SU-DHL-6 (cell line): Measurements from ENCODE around the gene ZFP36L1.

Source experiments
- H2AFZ ChIP-seq: fragments of 200-600 bp; sonication (generic); 2 replicates; pipeline ENCODE4 v1.6.1; 2014; ENCODE audit warnings: low read depth, mild to moderate bottlenecking, moderate library complexity, mixed read lengths, antibody characterized with exemption, low read length; ENCODE audit not compliant: severe bottlenecking
- H3F3A ChIP-seq: fragments of 200-600 bp; shearing (Covaris generic); 2 replicates; pipeline ENCODE4 v1.6.0; 2016; ENCODE audit warnings: antibody characterized with exemption, mild to moderate bottlenecking; ENCODE audit not compliant: insufficient read depth
- H3K27ac ChIP-seq: fragments of 200-600 bp; sonication (generic); 2 replicates; pipeline ENCODE4 v1.5.1; 2016; ENCODE audit warnings: low read depth, mild to moderate bottlenecking, low read length, moderate library complexity, mixed read lengths
- H3K27me3 ChIP-seq: fragments of 200-600 bp; sonication (generic), shearing (Covaris generic); 2 replicates; pipeline ENCODE4 v1.6.0; 2014; ENCODE audit warnings: mild to moderate bottlenecking, low read length
- H3K36me3 ChIP-seq: fragments of 200-600 bp; sonication (generic); 2 replicates; pipeline ENCODE4 v1.6.1; 2014; ENCODE audit warnings: mild to moderate bottlenecking, low read length, mixed read lengths
- H3K4me2 ChIP-seq: fragments of 300-600, 200-600 bp; shearing (Covaris generic), sonication (generic); 2 replicates; pipeline ENCODE4 v1.6.0; 2014; ENCODE audit warnings: low read length, low read depth, mild to moderate bottlenecking; ENCODE audit not compliant: poor library complexity, severe bottlenecking
- H3K4me3 ChIP-seq: fragments of 200-600 bp; sonication (generic); 2 replicates; pipeline ENCODE4 v1.5.1; 2014; ENCODE audit warnings: antibody characterized with exemption, low read length, mild to moderate bottlenecking, mixed read lengths; ENCODE audit not compliant: insufficient read depth, poor library complexity, severe bottlenecking
- H3K79me2 ChIP-seq: fragments of 200-600 bp; sonication (generic); 2 replicates; pipeline ENCODE4 v1.6.1; 2014; ENCODE audit warnings: mild to moderate bottlenecking, low read length, moderate library complexity; ENCODE audit not compliant: insufficient read depth
- H3K9ac ChIP-seq: fragments of 200-600 bp; sonication (generic); 2 replicates; pipeline ENCODE4 v1.7.0; 2014; ENCODE audit warnings: mild to moderate bottlenecking, low read length
- H3K9me2 ChIP-seq: fragments of 200-600 bp; sonication (generic); replicated peaks from 2 replicates; pipeline ENCODE4 v1.6.1; 2014; ENCODE audit warnings: low read length; ENCODE audit not compliant: insufficient read depth
- H3K9me3 ChIP-seq: fragments of 200-600 bp; sonication (generic); 2 replicates; pipeline ENCODE4 v1.6.1; 2014; ENCODE audit warnings: low read length, mixed read lengths; ENCODE audit not compliant: insufficient read depth
- H4K20me1 ChIP-seq: fragments of 200-600 bp; sonication (generic); 2 replicates; pipeline ENCODE4 v1.6.1; 2014; ENCODE audit warnings: low read depth, mild to moderate bottlenecking, antibody characterized with exemption, low read length, moderate library complexity, mixed read lengths
- EZH2phosphoT487 ChIP-seq: fragments of 200-600 bp; sonication (generic), shearing (Covaris generic); conservative IDR thresholded peaks from 2 replicates; pipeline ENCODE4 v1.6.1; 2018; ENCODE audit warnings: mild to moderate bottlenecking, antibody characterized with exemption, low read length, moderate library complexity, mixed read lengths
- TF ChIP-seq, protein P1 (sequence below): fragments of 200-600 bp; sonication (generic); IDR thresholded peaks from one replicate; pipeline ENCODE4 v1.5.1; 2017; ENCODE audit warnings: antibody characterized with exemption, mild to moderate bottlenecking, low read length, moderate library complexity; ENCODE audit not compliant: insufficient read depth, poor library complexity, severe bottlenecking

The ZFP36L1 gene

DNA sequence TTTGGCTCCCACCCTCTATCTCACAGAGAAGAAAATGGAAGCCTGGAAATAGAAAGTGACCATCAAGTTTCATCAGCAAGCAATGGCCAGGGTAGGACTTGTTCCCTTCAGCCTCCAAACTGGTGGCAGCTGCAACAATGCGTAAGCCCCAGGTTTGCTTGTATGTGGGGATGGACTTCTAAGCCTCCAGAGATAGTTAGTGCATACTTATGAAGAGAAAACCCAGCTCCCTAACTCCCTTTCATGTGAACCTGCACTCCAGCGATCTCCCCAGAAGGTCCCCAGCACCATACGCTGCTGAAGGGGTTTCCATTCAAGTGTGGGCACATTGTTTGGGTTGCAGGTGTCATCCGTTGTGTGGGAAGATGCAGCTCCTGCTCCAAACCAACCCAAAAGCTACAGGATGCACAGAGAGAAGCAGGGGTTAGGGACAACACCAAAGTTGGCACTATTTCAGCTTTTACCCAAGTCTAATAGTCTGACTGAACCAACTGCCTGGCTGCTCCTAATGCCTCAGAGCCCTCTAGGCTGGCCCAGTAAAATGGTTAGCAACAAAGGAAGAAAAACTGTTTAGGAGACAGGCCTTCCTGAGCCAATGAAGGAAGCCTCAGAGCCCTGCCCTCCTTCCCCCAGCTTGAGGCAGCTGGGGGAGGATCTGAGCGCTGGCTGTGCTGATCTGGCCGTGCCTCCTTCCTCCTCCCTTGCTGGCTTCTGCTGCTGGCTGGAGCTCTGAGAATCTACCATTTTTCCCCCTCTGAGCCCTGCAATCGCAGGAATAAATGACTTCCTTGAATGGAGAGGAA is 12.3 kb downstream of the ZFP36L1 start:
- Histone ChIP-seq H3K27ac (no peak overlapping the region), H3K9ac (no peak overlapping the region), H2AFZ (no peak overlapping the region), H3K79me2 (no peaks in the 10 kb centered on the region), H3K4me2 (no peak overlapping the region), H4K20me1 (no peaks in the 10 kb centered on the region), H3F3A (peaks cover 14% of the 10 kb centered on the region), H3K9me3 (no peaks in the 10 kb centered on the region), H3K36me3 (no peaks in the 10 kb centered on the region), H3K9me2 (no peaks in the 10 kb centered on the region), H3K27me3 (no peaks in the 10 kb centered on the region), H3K4me3 (no peak overlapping the region)
- TF ChIP-seq EZH2phosphoT487: no peak
- TF ChIP-seq, protein P1, sequence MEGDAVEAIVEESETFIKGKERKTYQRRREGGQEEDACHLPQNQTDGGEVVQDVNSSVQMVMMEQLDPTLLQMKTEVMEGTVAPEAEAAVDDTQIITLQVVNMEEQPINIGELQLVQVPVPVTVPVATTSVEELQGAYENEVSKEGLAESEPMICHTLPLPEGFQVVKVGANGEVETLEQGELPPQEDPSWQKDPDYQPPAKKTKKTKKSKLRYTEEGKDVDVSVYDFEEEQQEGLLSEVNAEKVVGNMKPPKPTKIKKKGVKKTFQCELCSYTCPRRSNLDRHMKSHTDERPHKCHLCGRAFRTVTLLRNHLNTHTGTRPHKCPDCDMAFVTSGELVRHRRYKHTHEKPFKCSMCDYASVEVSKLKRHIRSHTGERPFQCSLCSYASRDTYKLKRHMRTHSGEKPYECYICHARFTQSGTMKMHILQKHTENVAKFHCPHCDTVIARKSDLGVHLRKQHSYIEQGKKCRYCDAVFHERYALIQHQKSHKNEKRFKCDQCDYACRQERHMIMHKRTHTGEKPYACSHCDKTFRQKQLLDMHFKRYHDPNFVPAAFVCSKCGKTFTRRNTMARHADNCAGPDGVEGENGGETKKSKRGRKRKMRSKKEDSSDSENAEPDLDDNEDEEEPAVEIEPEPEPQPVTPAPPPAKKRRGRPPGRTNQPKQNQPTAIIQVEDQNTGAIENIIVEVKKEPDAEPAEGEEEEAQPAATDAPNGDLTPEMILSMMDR: no peak

DNA sequence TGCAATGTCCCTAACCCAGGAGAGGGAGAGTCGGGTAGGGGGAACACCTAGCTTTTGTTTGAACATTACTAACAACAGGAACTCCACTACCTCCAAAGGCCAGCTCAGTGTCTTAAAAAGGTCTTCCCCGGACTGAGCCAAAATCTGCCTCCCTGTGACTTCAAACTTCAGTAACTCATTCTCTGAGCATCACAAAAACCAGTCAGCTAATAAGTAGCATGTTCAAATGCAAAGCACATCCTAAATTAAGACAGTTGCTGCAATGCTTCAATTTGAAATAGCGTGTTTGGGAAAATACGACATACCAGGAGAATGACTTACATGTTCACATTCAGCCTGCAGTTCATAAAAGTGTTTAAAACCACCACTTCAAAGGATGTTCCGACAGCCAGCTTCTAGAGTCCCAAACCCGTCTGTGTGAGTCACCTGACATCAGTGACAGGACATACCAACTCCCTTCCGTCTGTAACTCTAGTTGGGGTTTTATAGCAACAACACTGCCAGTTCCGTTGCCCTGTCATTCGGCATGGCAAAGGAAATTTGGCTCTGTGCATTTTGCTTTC is 13.0 kb downstream of the ZFP36L1 start:
- Histone ChIP-seq H3K4me3 (no peak overlapping the region), H3F3A (peaks cover 7% of the 10 kb centered on the region), H3K4me2 (no peak overlapping the region), H3K27me3 (no peaks in the 10 kb centered on the region), H3K36me3 (no peaks in the 10 kb centered on the region), H3K27ac (no peak overlapping the region), H3K9me3 (no peaks in the 10 kb centered on the region), H3K79me2 (no peaks in the 10 kb centered on the region), H3K9me2 (no peaks in the 10 kb centered on the region), H3K9ac (no peak overlapping the region), H4K20me1 (no peaks in the 10 kb centered on the region), H2AFZ (no peak overlapping the region)
- TF ChIP-seq, protein P1: no peak
- no peak for TF ChIP-seq EZH2phosphoT487

DNA sequence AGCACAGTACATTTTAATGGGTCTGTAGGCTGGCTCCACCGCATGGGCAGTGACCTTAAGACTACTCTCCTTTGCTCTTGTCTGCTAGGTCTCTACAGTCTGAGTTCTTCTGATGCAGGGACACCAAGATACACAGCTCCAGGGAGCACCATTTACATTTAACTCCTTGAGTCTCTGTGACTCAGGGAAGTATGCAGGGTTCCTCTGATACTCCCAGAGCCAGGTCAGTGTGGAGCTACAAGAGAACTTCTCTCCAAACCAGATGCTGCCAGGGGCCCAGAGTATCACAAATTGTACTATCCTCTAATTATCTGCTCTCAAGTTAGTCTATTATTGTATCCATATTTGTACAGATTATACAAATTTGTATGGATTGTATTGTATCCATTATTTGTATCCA is 15.2 kb downstream of the ZFP36L1 start:
- Histone ChIP-seq H3K36me3 (no peaks in the 10 kb centered on the region), H3K9me2 (no peaks in the 10 kb centered on the region), H3K4me2 (no peak overlapping the region), H2AFZ (no peak overlapping the region), H3K27me3 (no peaks in the 10 kb centered on the region), H3K27ac (no peak overlapping the region), H3F3A (no peaks in the 10 kb centered on the region), H3K9ac (no peak overlapping the region), H4K20me1 (no peaks in the 10 kb centered on the region), H3K79me2 (no peaks in the 10 kb centered on the region), H3K4me3 (no peak overlapping the region), H3K9me3 (no peaks in the 10 kb centered on the region)
- TF ChIP-seq EZH2phosphoT487: no peak
- TF ChIP-seq, protein P1: no peak
